ENCODE results near the gene USP36.
A peak's percentile ranks its signal among the peaks of the same experiment; 100 is the strongest.
"Not testable (repeated sequence)": the region's sequence is repeated elsewhere in the genome, so short reads cannot be mapped to it uniquely, and the experiment has no call there.

USP36 gene

GRCh38 chr17:78771758-78772382 is 68.7 kb downstream of the USP36 start:
- no peak for DNase-seq (ENCODE audit: low read depth in 1 of 2, low spot score in 1 of 2)

- DNase-seq (ENCODE audit: low read depth in 1 of 2, low spot score in 1 of 2): no peak
Observed at GRCh38 chr17:78769196-78769773, 71.3 kb downstream of the USP36 start.

- no peak for DNase-seq (ENCODE audit: low read depth in 1 of 2, low spot score in 1 of 2)
Observed at GRCh38 chr17:78767806-78768205, 72.8 kb downstream of the USP36 start.

- no peak for DNase-seq (ENCODE audit: low read depth in 1 of 2, low spot score in 1 of 2)
Observed at GRCh38 chr17:78766743-78767294, 73.8 kb downstream of the USP36 start.

DNA sequence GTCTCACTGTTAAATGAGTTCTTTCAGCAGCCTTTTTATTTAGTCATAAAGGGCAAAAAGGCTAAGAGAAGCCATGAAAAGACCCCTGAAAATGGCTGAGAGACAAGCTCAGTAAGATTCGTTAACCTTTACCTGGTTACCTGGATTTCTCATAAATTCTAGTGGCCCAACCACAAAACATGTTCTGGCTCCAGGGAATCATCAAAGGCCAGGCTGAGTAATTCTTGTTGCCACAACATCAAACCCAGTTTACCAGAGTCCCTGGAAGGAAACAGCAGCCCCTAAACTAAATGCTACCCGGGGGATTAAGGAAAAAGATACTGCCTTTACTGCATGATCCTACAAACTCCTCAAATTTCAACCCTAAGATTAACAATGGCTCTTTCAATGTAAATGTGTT is 74.4 kb downstream of the USP36 start:
- DNase-seq (ENCODE audit: low read depth in 1 of 2, low spot score in 1 of 2): no peak

- DNase-seq (ENCODE audit: low read depth in 1 of 2, low spot score in 1 of 2): no peak
Observed at GRCh38 chr17:78765821-78766220, 74.8 kb downstream of the USP36 start.

DNA sequence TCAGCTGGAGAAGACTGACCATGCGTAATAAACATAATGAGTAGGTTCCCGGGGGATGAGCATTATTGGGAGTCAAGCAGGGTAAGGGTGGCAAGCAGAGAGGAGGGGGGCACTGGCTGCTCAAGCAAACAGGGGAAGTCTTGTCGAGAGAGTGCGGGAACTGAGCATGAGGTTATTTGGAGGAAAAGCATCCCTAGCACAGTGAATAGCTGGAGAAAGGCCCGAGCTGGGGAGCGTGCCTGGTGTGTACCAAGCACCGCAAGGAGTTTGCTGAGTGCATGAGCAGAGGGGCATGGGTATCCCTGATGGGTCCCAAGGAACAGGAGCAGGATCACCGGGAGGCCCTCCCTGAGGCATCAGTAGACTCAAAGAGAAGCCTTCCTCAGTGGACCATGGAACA is 75.7 kb downstream of the USP36 start:
- no peak for DNase-seq (ENCODE audit: low read depth in 1 of 2, low spot score in 1 of 2)

GRCh38 chr17:78763561-78763960 is 77.1 kb downstream of the USP36 start:
- DNase-seq (ENCODE audit: low read depth in 1 of 2, low spot score in 1 of 2): no peak

- DNase-seq (ENCODE audit: low read depth in 1 of 2, low spot score in 1 of 2): no peak
Observed at GRCh38 chr17:78761789-78762406, 78.7 kb downstream of the USP36 start.

DNA sequence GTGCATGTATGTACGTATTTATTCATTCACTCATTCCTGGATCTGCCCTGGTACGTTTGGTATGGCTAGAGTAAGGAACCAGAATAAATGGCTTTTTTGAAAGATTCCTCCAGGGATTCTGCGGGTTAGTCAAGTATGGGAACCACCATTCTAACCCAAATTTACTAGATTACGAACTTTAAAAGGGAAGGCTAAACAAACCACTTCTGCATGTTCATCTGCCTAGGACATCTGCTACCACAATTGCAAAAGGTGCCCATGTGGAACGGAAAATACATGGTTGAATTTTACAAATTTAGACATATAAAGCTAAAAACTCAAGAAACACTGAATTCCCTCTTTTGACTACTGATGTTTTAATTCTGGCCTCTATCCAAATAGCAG is 80.7 kb downstream of the USP36 start:
- DNase-seq (ENCODE audit: low read depth in 1 of 2, low spot score in 1 of 2): no peak

GRCh38 chr17:78759203-78759968 is 81.2 kb downstream of the USP36 start:
- DNase-seq (ENCODE audit: low read depth in 1 of 2, low spot score in 1 of 2): peak in 1 of 2 donors; percentile 62

- DNase-seq (ENCODE audit: low read depth in 1 of 2, low spot score in 1 of 2): no peak
Observed at GRCh38 chr17:78753316-78754250, 87.0 kb downstream of the USP36 start.

DNA sequence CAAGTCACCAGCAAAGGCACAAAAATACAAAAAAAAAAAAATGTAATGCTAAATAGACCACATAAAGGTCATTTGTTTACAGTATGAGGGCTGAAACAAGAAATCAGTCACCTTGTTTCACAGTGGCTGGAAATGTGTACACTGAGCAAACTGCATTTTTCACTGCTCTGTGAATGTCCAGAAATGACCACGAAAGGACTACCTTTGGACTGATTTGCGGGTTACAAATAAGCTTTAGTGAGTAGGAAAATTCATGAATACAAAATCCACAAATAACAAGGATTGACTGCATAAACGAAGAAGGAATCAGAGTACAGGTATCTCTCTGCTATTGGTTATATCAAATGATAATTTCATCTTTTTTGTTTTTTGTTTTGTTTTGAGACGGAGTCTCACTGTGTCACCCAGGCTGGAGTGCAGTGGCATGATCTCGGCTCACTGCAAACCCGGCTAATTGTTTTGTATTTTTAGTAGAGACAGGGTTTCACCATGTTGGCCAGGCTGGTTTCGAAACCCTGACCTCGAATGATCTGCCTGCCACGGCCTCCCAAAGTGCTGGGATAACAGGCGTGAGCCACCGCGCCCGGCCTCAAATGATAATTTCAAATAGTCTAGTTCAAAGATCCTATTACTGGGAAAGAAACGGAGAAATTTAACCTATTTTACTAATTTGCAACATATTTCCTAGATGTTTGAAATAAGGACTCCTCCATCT is 89.0 kb downstream of the USP36 start:
- no peak for DNase-seq (ENCODE audit: low read depth in 1 of 2, low spot score in 1 of 2)

DNA sequence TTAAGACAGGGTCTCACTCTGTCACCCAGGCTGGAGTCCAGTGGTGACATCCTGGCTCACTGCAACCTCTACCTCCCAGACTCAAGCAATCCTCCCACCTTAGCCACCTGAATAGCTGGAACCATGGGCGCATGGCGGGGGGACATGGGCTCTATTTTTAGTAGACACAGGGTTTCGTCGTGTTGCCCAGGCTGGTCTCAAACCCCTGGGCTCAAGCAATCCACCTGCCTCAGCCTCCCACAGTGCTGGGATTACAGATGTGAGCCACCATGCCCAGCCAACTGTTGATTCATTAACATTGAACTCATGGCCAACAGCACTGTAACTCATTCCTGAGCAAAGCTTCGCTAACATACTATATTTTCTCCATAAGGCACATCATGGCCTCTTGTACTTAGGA is 89.6 kb downstream of the USP36 start:
- not testable (repeated sequence) for DNase-seq (ENCODE audit: low read depth in 1 of 2, low spot score in 1 of 2)

DNA sequence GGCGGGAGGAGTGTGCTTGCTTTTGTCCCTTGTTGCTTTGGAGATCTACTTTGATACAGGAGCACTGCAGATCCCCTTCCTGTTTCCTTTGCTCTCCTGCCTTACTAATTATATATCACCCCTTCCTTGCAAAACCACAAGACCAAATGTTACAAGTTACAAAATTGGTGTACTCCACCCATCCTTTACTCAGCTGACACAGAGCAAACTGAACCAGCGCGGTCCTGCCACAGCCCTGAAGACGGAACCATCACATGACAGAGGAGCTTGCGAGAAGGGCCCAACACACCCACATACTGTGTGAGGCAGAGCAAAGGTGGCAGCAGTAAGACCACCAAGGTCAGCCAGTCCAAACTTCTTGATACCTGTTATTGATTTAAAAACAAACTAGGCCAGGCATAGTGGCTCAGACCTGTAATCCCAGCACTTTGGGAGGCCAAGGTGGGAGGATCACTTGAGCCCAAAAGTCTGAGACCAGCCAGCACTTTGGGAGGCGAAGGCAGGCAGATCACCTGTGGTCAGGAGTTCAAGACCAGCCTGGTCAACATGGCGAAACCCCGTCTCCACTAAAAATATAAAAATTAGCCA is 91.8 kb downstream of the USP36 start:
- DNase-seq (ENCODE audit: low read depth in 1 of 2, low spot score in 1 of 2): peak; percentile 57 to 64

- no peak for DNase-seq (ENCODE audit: low read depth in 1 of 2, low spot score in 1 of 2)
Observed at GRCh38 chr17:78748048-78748729, 92.4 kb downstream of the USP36 start.

DNA sequence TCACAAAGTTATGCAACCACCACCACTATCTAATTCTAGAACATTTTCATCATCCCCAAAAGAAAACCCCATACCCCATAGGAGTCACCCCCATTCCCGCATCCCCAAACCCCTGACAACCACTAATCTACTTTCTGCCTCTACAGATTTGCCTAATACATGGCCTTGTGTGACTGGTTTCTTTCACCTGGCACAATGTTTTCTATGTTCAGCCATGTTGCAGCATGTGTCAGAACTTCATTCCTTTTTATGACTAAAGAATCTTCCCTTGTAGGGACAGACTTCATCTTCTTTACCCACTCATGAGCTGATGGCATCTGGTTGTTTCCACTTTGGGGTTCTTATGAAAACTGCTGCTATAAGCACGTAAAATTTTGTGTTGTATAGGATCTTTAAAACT is 93.1 kb downstream of the USP36 start:
- no peak for DNase-seq (ENCODE audit: low read depth in 1 of 2, low spot score in 1 of 2)

- DNase-seq (ENCODE audit: low read depth in 1 of 2, low spot score in 1 of 2): no peak
Observed at GRCh38 chr17:78746949-78747269, 93.7 kb downstream of the USP36 start.

DNA sequence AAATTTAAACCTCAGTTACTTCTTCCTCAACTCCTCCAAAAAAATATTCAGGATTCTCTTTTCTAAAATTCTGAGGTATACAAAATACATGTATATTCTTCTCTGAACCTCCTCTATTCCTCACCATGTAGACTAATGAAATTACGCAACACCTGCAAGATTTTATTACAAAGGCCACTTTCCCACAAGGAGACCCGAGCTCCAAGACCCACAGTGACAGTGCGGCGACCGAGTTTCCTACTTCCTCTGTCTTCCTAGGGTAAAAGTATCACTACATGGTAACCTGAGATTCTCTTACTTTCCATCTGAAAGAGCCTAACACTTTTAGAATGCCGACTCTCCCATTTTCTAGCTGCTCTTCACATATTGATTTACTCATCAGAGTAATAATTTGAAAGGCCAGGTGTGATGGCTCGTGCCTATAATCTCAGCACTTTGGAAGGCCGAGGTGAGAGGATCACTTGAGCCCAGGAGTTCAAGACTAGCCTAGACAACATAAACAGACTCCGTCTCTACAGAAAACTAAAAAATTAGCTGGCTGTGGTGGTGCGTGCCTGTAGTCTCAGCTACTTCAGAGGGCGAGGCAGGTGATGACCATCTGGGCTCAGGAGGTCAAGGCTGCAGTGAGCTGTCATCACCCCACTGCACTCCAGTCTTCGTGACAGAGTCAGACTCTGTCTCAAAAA is 94.2 kb downstream of the USP36 start:
- no peak for DNase-seq (ENCODE audit: low read depth in 1 of 2, low spot score in 1 of 2)

Measured in activated T-helper 1 cell treated with anti-CD3 and anti-CD28 coated beads, Interleukin-2, amount 50 U/mL, for 16 hours (primary cell).